ENCODE data around the gene ZBED3. TPM values are rescaled to one million over a fixed set of nuclear protein-coding genes. Genes with fewer than 3 reads are reported as not detected.

ZBED3 gene
- total and polyA plus RNA-seq, 2 of the 8 experiments (the other 6 are each of a cell fraction or from before 2014, with no cell fraction given): 7.9 to 9.4 TPM

GRCh38 chr5:77083088-77083487 lies 4.0 kb downstream of the ZBED3 start (continued):
- no peak for TF ChIP-seq POLR2A (IDR thresholded peaks at IDR 0.05; ENCODE audit: control extremely low read depth in 1 of 2, low read depth in 2 of 2, low read length in 2 of 2)
- TF ChIP-seq POU5F1 (IDR thresholded peaks at IDR 0.05; ENCODE audit: low read depth, low read length): no peak
- TF ChIP-seq CHD2 (IDR thresholded peaks at IDR 0.05; ENCODE audit: low read length): no peak
